ENCODE measurements around the gene RUFY2. TPM values are rescaled to one million over a fixed set of nuclear protein-coding genes. Genes with fewer than 3 reads are reported as not detected.
"Not testable (repeated sequence)": the region's sequence is repeated elsewhere in the genome, so short reads cannot be mapped to it uniquely, and the experiment has no call there.

RUFY2 gene
- total RNA-seq, 1 experiment from 2014 or later = 25.9 TPM

DNA sequence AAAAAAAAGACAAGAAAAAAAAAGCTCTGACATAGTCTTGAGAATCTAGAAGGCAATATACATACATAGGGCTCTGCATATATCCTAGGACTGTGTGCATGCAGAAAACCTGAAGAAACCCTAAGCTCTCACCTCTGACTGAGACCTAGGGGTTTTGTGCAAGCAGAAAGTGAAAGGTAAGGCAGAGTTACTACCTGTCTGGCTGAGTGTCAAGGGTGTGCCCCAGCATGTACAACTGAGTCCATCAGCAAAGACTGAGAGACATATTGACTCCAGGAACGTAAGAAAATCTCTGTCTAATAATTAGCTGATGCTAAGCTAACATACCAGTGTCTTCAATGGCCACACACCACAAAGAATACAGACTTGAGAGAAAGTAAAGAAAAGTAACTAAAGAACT, 91.5 kb downstream of the RUFY2 start:
- no peaks in the 10 kb centered on the region for H3K27me3 Mint-ChIP-seq (ENCODE audit: insufficient read depth, unreplicated experiment)
- TF ChIP-seq CTCF (IDR thresholded peaks at IDR 0.05; ENCODE audit: unreplicated experiment) = no peak
- no peak overlapping the region for H3K4me3 Mint-ChIP-seq (ENCODE audit: unreplicated experiment)
- BruUV-seq (replicated peaks) = no TSS peak
- H3K4me1 Mint-ChIP-seq (ENCODE audit: insufficient read depth, unreplicated experiment) = peaks cover 6% of the 10 kb centered on the region
- CTCF ChIA-PET = interaction anchor here (0.7 to 4.1 kb wide), 4 partner anchors 14 to 103 kb away, joined by 3 to 27 read pairs (median 6); no protein-coding TSS in a partner anchor
- no peak overlapping the region for H3K27ac Mint-ChIP-seq (ENCODE audit: low read depth, unreplicated experiment)
- intact Hi-C loops (cut with micrococcal nuclease) = no loop called here
- no peaks in the 10 kb centered on the region for H3K9me3 Mint-ChIP-seq (ENCODE audit: unreplicated experiment)
- POLR2A ChIA-PET = interaction anchor here (0.5 to 1.1 kb wide), 2 partner anchors 14 to 15 kb away, joined by 3 to 4 read pairs; no protein-coding TSS in a partner anchor
- no peak for DNase-seq (ENCODE audit: unreplicated experiment)
- H3K36me3 Mint-ChIP-seq (ENCODE audit: insufficient read depth, unreplicated experiment) = no peaks in the 10 kb centered on the region

- H3K36me3 Mint-ChIP-seq (ENCODE audit: insufficient read depth, unreplicated experiment); DNase-seq (ENCODE audit: unreplicated experiment); BruUV-seq (replicated peaks); H3K27ac Mint-ChIP-seq (ENCODE audit: low read depth, unreplicated experiment); H3K4me3 Mint-ChIP-seq (ENCODE audit: unreplicated experiment); H3K27me3 Mint-ChIP-seq (ENCODE audit: insufficient read depth, unreplicated experiment); H3K9me3 Mint-ChIP-seq (ENCODE audit: unreplicated experiment); H3K4me1 Mint-ChIP-seq (ENCODE audit: insufficient read depth, unreplicated experiment); intact Hi-C loops (cut with micrococcal nuclease): not testable (repeated sequence)
- ChIA-PET POLR2A (interaction anchor here (0.5 to 1.1 kb wide), 3 partner anchors 14 to 86 kb away, joined by 3 to 4 read pairs (median 3); no protein-coding TSS in a partner anchor), CTCF (interaction anchor here (0.7 to 4.1 kb wide), 4 partner anchors 14 to 102 kb away, joined by 3 to 27 read pairs (median 6); no protein-coding TSS in a partner anchor)
Observed at GRCh38 chr10:68314930-68315329, 92.1 kb downstream of the RUFY2 start.

DNA sequence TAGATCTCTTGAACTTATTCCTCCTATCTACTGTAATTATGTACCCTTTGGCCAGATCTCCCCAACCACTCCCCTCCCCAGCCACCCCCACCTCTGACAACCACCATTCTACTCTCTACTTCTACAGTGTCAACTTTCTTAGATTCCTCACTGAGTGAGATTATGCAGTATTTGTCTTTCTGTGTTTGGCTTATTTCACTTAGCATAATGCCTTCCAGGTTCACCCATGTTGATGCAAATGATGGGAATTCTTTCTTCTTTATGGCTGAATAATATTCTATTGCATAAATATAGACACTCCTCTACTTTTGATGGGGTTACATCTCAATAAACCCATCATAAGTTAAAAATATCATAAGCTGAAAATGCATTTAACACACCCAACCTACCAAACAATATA, 96.5 kb downstream of the RUFY2 start:
- ChIA-PET POLR2A (no interaction called here), CTCF (interaction anchor here (1.4 to 1.6 kb wide), 2 partner anchors 8 to 98 kb away, joined by 6 read pairs; no protein-coding TSS in a partner anchor)
- no peak for DNase-seq (ENCODE audit: unreplicated experiment)
- no TSS peak for BruUV-seq (replicated peaks)
- Mint-ChIP-seq H3K9me3 (ENCODE audit: unreplicated experiment) (no peaks in the 10 kb centered on the region), H3K4me1 (ENCODE audit: insufficient read depth, unreplicated experiment) (no peaks in the 10 kb centered on the region), H3K36me3 (ENCODE audit: insufficient read depth, unreplicated experiment) (no peaks in the 10 kb centered on the region), H3K4me3 (ENCODE audit: unreplicated experiment) (no peak overlapping the region), H3K27me3 (ENCODE audit: insufficient read depth, unreplicated experiment) (no peaks in the 10 kb centered on the region), H3K27ac (ENCODE audit: low read depth, unreplicated experiment) (no peak overlapping the region)
- TF ChIP-seq CTCF (IDR thresholded peaks at IDR 0.05; ENCODE audit: unreplicated experiment) = no peak
- intact Hi-C loops (cut with micrococcal nuclease) = no loop called here

DNA sequence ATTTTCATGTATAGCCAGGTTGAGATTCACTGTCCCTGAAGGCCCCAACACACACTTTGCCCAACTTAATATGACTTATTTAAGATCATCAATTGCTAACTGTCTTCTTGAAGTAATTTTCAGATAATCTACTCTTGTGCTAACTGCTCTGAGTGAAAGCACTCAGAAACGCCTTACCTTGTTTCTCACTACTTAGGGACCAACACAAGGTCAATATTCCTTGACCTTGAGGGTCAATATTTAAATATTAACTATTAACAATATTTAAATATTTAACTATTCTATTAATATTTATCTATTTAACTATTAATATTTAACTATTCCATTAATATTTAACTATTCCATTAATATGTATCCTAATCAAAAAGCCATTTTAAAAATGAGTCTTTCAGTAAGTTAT, 101.2 kb downstream of the RUFY2 start:
- intact Hi-C loops (cut with micrococcal nuclease) = no loop called here
- Mint-ChIP-seq H3K36me3 (ENCODE audit: insufficient read depth, unreplicated experiment) (no peaks in the 10 kb centered on the region), H3K4me3 (ENCODE audit: unreplicated experiment) (no peak overlapping the region), H3K27ac (ENCODE audit: low read depth, unreplicated experiment) (no peak overlapping the region), H3K4me1 (ENCODE audit: insufficient read depth, unreplicated experiment) (no peaks in the 10 kb centered on the region), H3K27me3 (ENCODE audit: insufficient read depth, unreplicated experiment) (no peaks in the 10 kb centered on the region), H3K9me3 (ENCODE audit: unreplicated experiment) (no peaks in the 10 kb centered on the region)
- ChIA-PET POLR2A (interaction anchor here (0.6 kb wide), 1 partner anchor 85 kb away, joined by 3 read pairs; no protein-coding TSS in a partner anchor), CTCF (interaction anchor here (1.7 kb wide), 1 partner anchor 93 kb away, joined by 10 read pairs; no protein-coding TSS in a partner anchor)
- BruUV-seq (replicated peaks) = no TSS peak
- no peak for DNase-seq (ENCODE audit: unreplicated experiment)
- no peak for TF ChIP-seq CTCF (IDR thresholded peaks at IDR 0.05; ENCODE audit: unreplicated experiment)
